Esophagus squamous epithelium (tissue), 5 donors: Measurements from ENCODE around the gene PUS7. TPM values are rescaled to one million over a fixed set of nuclear protein-coding genes. Genes with fewer than 3 reads are reported as not detected.

ENCODE experiments used
- DNase-seq: peaks from one replicate; lab custom pipeline; 2025; lab: John Stamatoyannopoulos, UW
- H3K27ac ChIP-seq, 4 donors: fragments of 200-600 bp; sonication (generic); one replicate each; pipeline ENCODE4 v1.5.1; 2016 to 2019; ENCODE audit warnings: mild to moderate bottlenecking in 1 of 4
- H3K27me3 ChIP-seq, 4 donors: fragments of 200-600 bp; sonication (generic); 1 replicate in 3 of 4; 2 replicates in 1 of 4; pipeline versions ENCODE4 v1.5.1 to v1.6.0; 2017 to 2021; ENCODE audit warnings: antibody characterized with exemption in 1 of 4
- H3K36me3 ChIP-seq, 3 donors: fragments of 200-600 bp; sonication (generic); one replicate each; pipeline ENCODE4 v1.5.1; 2016 to 2019
- H3K4me1 ChIP-seq, 3 donors: fragments of 200-600 bp; sonication (generic); one replicate each; pipeline ENCODE4 v1.5.1; 2017 to 2019
- H3K4me3 ChIP-seq, 4 donors: fragments of 200-600 bp; sonication (generic); 1 replicate in 3 of 4; 2 replicates in 1 of 4; pipeline ENCODE4 v1.5.1; 2016 to 2019; ENCODE audit warnings: mild to moderate bottlenecking in 2 of 4, moderate library complexity in 1 of 4
- H3K9me3 ChIP-seq, 3 donors: fragments of 200-600 bp; sonication (generic); one replicate each; pipeline ENCODE4 v1.5.1; 2016 to 2019
- POLR2A ChIP-seq, 4 donors: fragments of 450-650 bp; IDR thresholded peaks; one replicate each; pipeline ENCODE4 v1.6.1; 2017; ENCODE audit warnings: antibody characterized with exemption in 4 of 4, mild to moderate bottlenecking in 4 of 4, moderate library complexity in 3 of 4
- WGBS, 2 donors: methylation state at CpG; one replicate each; pipeline ENCODE4 v1.1.5; 2018; 5-methylcytosine and 5-hydroxymethylcytosine counted together
- intact Hi-C: fragments of 100-400 bp; cut with DNase I; formaldehyde crosslinking; loops from one replicate; pipeline ENCODE4 v1.15.0; 2022
- total RNA-seq, 4 donors: library from RNA; depleted of rRNA; stranded (reverse); fragments of >200 nt; gene quantifications; one replicate each; pipeline ENCODE4 v1.1.0, GENCODE V29; 2016
- TF ChIP-seq, protein P1 (sequence below), 6 experiments: fragments of 450-650 bp in 4 of 6; fragments of 200-600 bp in 2 of 6; sonication (generic) in 2 of 6; IDR thresholded peaks; one replicate each; pipeline ENCODE4 v1.5.1; 2016 to 2019; ENCODE audit warnings: antibody characterized with exemption in 6 of 6, mild to moderate bottlenecking in 4 of 6, moderate library complexity in 4 of 6
- donor health status: DM: yes; HTN: yes; CAD: no.

Gene PUS7
- total RNA-seq, 4 donors from 2014 or later = 9.6 to 33.0 (median 23.1) TPM

DNA sequence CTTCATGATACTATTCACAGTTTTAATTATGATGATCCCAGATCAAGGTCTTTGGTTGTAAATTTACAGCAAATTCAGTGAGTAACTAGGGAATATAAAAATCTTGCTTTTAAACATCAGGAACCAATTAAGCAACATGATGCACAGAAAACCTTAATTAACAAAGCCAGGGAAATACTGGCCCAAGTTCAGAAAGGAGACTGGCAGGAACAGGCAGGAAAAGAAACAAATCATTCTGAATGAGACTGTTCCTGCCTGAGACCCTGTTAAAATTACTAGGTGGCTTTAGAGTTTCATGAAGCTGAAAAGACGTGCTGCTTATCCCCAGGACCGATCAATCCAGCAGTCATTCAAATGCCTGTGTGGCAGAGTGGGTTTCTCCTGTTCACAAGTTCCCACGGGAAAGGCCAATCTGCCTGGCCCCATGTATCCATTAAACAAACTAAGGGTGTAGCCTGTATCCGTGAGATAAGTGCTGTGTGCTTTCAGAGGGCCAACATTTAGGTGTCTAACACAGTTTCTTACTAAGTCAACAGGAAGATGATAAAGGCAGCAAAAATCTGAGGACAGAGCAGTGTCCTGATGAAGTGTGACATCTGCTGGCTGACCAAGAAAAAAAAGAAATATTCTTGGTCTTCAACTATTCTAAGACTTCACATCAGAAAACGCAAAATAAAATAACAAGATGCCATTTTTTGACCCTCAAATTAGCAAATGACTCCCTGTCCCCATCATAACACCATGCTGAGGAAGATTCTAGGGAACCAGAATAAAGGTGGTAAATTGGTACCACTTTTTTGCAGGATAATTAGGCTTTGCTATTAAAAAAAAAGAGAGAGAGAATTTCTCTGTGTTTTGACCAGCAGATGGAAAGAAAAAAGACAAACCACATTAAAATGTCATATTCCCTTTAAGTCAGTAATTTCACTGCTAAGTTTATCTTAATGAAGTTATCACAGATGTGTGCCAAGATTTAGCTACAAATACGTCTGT lies 34.2 kb downstream of the PUS7 start:
- TF ChIP-seq, protein P1, sequence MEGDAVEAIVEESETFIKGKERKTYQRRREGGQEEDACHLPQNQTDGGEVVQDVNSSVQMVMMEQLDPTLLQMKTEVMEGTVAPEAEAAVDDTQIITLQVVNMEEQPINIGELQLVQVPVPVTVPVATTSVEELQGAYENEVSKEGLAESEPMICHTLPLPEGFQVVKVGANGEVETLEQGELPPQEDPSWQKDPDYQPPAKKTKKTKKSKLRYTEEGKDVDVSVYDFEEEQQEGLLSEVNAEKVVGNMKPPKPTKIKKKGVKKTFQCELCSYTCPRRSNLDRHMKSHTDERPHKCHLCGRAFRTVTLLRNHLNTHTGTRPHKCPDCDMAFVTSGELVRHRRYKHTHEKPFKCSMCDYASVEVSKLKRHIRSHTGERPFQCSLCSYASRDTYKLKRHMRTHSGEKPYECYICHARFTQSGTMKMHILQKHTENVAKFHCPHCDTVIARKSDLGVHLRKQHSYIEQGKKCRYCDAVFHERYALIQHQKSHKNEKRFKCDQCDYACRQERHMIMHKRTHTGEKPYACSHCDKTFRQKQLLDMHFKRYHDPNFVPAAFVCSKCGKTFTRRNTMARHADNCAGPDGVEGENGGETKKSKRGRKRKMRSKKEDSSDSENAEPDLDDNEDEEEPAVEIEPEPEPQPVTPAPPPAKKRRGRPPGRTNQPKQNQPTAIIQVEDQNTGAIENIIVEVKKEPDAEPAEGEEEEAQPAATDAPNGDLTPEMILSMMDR (IDR thresholded peaks at IDR 0.05) = peak in 3 of 6 experiments; percentile 24 to 36 (median 27)
- no peak for TF ChIP-seq POLR2A (IDR thresholded peaks at IDR 0.05)
- 63 to 70% methylated on average over 5 to 6 of the region's 6 CpGs for WGBS, 2 donors
- no peak for DNase-seq
- Histone ChIP-seq H3K4me3 (no peak overlapping the region), H3K4me1 (peaks cover 0 to 8% (median 3%) of the 10 kb centered on the region in 3 donors), H3K27ac (peak overlapping the region; percentile 11 to 65 (median 46)), H3K27me3 (no peaks in the 10 kb centered on the region), H3K36me3 (peaks cover 0 to 39% (median 5%) of the 10 kb centered on the region in 3 donors), H3K9me3 (no peaks in the 10 kb centered on the region)
- intact Hi-C loops = no loop called here

DNA sequence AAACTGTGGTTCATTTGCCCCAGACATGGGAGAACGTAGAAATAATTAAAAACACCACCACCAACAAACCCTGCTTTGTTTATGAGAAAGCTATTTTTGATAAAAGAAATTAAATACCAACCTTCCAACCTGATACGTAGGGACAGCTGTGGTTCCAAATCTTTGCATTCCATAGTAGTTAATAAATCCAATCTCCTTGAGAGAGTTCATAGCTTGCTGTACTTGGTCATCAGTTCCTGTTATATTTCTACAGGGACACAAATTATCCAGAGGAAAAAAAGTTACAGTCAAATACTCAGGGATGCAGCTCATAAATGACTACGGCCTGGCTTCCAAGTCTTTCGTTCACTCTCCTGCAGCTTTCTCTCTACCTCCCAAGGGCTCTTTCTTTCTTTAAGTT lies 41.1 kb downstream of the PUS7 start:
- Histone ChIP-seq H3K27me3 (no peaks in the 10 kb centered on the region), H3K4me3 (no peak overlapping the region), H3K27ac (no peak overlapping the region), H3K4me1 (no peaks in the 10 kb centered on the region), H3K36me3 (peaks cover 0 to 82% (median under 1%) of the 10 kb centered on the region in 3 donors), H3K9me3 (no peaks in the 10 kb centered on the region)
- 92 to 96% methylated on average over 4 of the region's 4 CpGs for WGBS, 2 donors
- intact Hi-C loops = no loop called here
- DNase-seq = no peak
- TF ChIP-seq POLR2A (IDR thresholded peaks at IDR 0.05) = no peak
- TF ChIP-seq, protein P1 (IDR thresholded peaks at IDR 0.05) = no peak

DNA sequence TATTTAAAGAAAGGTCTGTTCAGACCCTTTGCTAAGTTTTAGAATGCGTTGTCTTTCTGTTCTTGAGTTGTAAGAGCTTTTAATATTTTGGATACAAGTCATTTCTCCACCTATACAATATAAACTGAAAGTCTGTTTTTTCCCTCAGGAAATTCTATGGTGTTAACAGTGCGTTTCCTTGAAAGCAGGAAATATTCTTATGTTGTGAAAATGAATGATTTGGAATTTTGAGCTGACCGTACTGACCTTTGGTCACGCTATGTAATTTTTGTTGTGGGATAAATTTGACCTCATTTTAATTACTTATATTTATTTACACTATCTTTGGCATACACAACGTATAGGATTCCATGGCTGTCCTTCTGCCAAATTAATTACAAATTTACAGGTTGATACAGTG lies 43.5 kb downstream of the PUS7 start:
- Histone ChIP-seq H3K27me3 (no peaks in the 10 kb centered on the region), H3K27ac (no peak overlapping the region), H3K4me3 (no peak overlapping the region), H3K36me3 (peaks cover 0 to 61% (median 0%) of the 10 kb centered on the region in 3 donors), H3K9me3 (no peaks in the 10 kb centered on the region), H3K4me1 (no peaks in the 10 kb centered on the region)
- intact Hi-C loops = no loop called here
- no peak for TF ChIP-seq POLR2A (IDR thresholded peaks at IDR 0.05)
- TF ChIP-seq, protein P1 (IDR thresholded peaks at IDR 0.05) = no peak
- WGBS, 2 donors = 71 to 86% methylated on average over 5 of the region's 5 CpGs
- DNase-seq = no peak

DNA sequence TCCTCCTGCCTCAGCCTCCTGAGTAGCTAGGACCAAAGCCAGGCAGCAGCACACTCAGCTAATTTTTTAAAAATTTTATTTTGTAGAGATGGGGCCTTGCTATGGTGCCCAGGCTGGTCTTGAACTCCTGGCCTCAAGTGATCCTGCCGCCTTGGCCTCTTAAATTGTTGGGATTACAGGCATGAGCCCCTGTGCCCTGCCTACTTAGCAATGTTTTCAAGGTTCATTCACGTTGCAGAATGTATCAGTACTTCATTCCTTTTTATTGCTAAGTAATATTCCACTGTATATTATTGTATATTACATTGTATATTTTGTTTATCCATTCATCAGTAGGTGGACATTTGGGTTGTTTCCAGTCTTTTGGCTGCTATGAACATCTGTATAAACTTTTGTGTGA lies 44.2 kb downstream of the PUS7 start:
- 93 to 94% methylated on average over 2 of the region's 2 CpGs for WGBS, 2 donors
- no peak for DNase-seq

More for the DNA sequence above, 44.2 kb downstream of the PUS7 start:
- no peak overlapping the region for H3K27ac ChIP-seq
- no peak overlapping the region for H3K4me3 ChIP-seq
- TF ChIP-seq, protein P1 (IDR thresholded peaks at IDR 0.05) = no peak
- no peak for TF ChIP-seq POLR2A (IDR thresholded peaks at IDR 0.05)
- no peaks in the 10 kb centered on the region for H3K9me3 ChIP-seq
- H3K4me1 ChIP-seq = no peaks in the 10 kb centered on the region
- peaks cover 0 to 56% (median 0%) of the 10 kb centered on the region in 3 donors for H3K36me3 ChIP-seq
- intact Hi-C loops = no loop called here
- H3K27me3 ChIP-seq = no peaks in the 10 kb centered on the region
